Kidney (tissue), 14 donors: Measurements from ENCODE around the gene ASTN1. TPM values are rescaled to one million over a fixed set of nuclear protein-coding genes. Genes with fewer than 3 reads are reported as not detected.

Experiments
- DNase-seq, 5 donors: peaks; one replicate each; pipeline ENCODE4 v3.0.0-alpha.2; 2013 to 2020
- FAIRE-seq: peaks from 2 replicates; lab custom pipeline; 2012; peaks lifted over from hg19 to GRCh38; lab: Jason Lieb, UNC
- H3K27ac ChIP-seq, 2 donors: one replicate each; pipeline ENCODE4 v1.7.0; 2013; ENCODE audit warnings: low read depth in 2 of 2, low read length in 2 of 2, inconsistent platforms in 1 of 2
- H3K27me3 ChIP-seq: one replicate; pipeline ENCODE4 v1.7.1; 2013; ENCODE audit warnings: low read length, inconsistent platforms; ENCODE audit not compliant: control insufficient read depth, insufficient read depth
- H3K36me3 ChIP-seq, 3 donors: one replicate each; pipeline versions ENCODE4 v1.7.0 to v1.7.1; 2013; ENCODE audit warnings: low read length in 3 of 3, control low read depth in 1 of 3, inconsistent platforms in 1 of 3; ENCODE audit not compliant: insufficient read depth in 3 of 3, control insufficient read depth in 2 of 3
- H3K4me1 ChIP-seq, 3 donors: one replicate each; pipeline versions ENCODE4 v1.7.0 to v1.7.1; 2013; ENCODE audit warnings: low read length in 3 of 3, inconsistent platforms in 1 of 3, low read depth in 1 of 3; ENCODE audit not compliant: control insufficient read depth in 2 of 3, insufficient read depth in 2 of 3
- H3K4me3 ChIP-seq, 3 donors: one replicate each; pipeline versions ENCODE4 v1.7.0 to v1.8.1; 2013; ENCODE audit warnings: low read length in 3 of 3, control low read depth in 1 of 3, inconsistent platforms in 1 of 3
- H3K9ac ChIP-seq, 3 donors: one replicate each; pipeline versions ENCODE4 v1.7.0 to v1.7.1; 2013; ENCODE audit warnings: low read length in 3 of 3, control low read depth in 1 of 3, inconsistent platforms in 1 of 3
- H3K9me3 ChIP-seq, 3 donors: one replicate each; pipeline versions ENCODE4 v1.7.0 to v1.7.1; 2013; ENCODE audit warnings: low read length in 3 of 3, control low read depth in 1 of 3, inconsistent platforms in 1 of 3; ENCODE audit not compliant: control insufficient read depth in 2 of 3, insufficient read depth in 1 of 3
- CTCF ChIP-seq: IDR thresholded peaks from 3 replicates; pipeline ENCODE4 v1.5.1; 2012; ENCODE audit warnings: mild to moderate bottlenecking, moderate library complexity, borderline replicate concordance; ENCODE audit not compliant: insufficient read depth; ENCODE audit errors: extremely low read depth
- intact Hi-C: fragments of 100-400 bp; cut with DNase I; formaldehyde crosslinking; loops from one replicate; pipeline ENCODE4 v1.11.1; 2022
- polyA plus RNA-seq: library from polyadenylated mRNA; stranded (reverse); fragments of 350-450 nt; fragmentation: Illumina TruSeq; extraction: RNeasy Lipid Tissue Mini Kit (QIAGEN cat#74804); gene quantifications from one replicate; pipeline ENCODE4 v1.2.3, GENCODE V29; 2014; ENCODE audit warnings: low read depth, low replicate concordance; ENCODE audit not compliant: insufficient read depth
- total RNA-seq: library from RNA; stranded (reverse); fragmentation: NEBNext Ultra II Directional; extraction: Animal tissue kit (Norgen Biotek cat#: 25700); gene quantifications from one replicate; pipeline ENCODE4 v1.2.1, GENCODE V29; 2021
- donor health status: control.
- donor health status: control.
- donor health status: control.
- donor health status: control.
- donor health status: control.
- donor health status: DM: yes; HTN: yes; CAD: no.
- donor health status: Normal renal cell carcinoma (clear cell type).

Gene ASTN1
- total and polyA plus RNA-seq, 2 donors from 2014 or later = 0.19 to 0.25 TPM

- Histone ChIP-seq H3K4me1 (no peaks in the 10 kb centered on the region), H3K9me3 (no peaks in the 10 kb centered on the region), H3K27me3 (no peaks in the 10 kb centered on the region), H3K36me3 (no peaks in the 10 kb centered on the region), H3K27ac (no peak overlapping the region), H3K4me3 (no peak overlapping the region), H3K9ac (no peak overlapping the region)
- peak in 1 of 5 donors; percentile 63 for DNase-seq
- no peak for FAIRE-seq
- no peak for TF ChIP-seq CTCF
- intact Hi-C loops = no loop called here
These were observed 141.3 kb downstream of the ASTN1 start for GRCh38 chr1:177023249-177023648.

GRCh38 chr1:177021687-177022086 is 142.8 kb downstream of the ASTN1 start:
- no peak overlapping the region for H3K4me3 ChIP-seq
- no peak overlapping the region for H3K27ac ChIP-seq
- no peak for DNase-seq

GRCh38 chr1:177020851-177021589 is 143.5 kb downstream of the ASTN1 start:
- intact Hi-C loops = no loop called here
- Histone ChIP-seq H3K9ac (no peak overlapping the region), H3K4me3 (no peak overlapping the region), H3K36me3 (no peaks in the 10 kb centered on the region), H3K27me3 (no peaks in the 10 kb centered on the region), H3K4me1 (no peaks in the 10 kb centered on the region), H3K27ac (no peak overlapping the region), H3K9me3 (no peaks in the 10 kb centered on the region)
- DNase-seq (no peak), FAIRE-seq (no peak)
- TF ChIP-seq CTCF = no peak

More at GRCh38 chr1:177021687-177022086, 142.8 kb downstream of the ASTN1 start:
- Histone ChIP-seq H3K9me3 (no peaks in the 10 kb centered on the region), H3K9ac (no peak overlapping the region), H3K36me3 (no peaks in the 10 kb centered on the region), H3K27me3 (no peaks in the 10 kb centered on the region), H3K4me1 (no peaks in the 10 kb centered on the region)
- no peak for FAIRE-seq
- intact Hi-C loops = no loop called here
- TF ChIP-seq CTCF = no peak
